HepG2 (cell line): ENCODE measurements around the gene TOM1L1. TPM values are rescaled to one million over a fixed set of nuclear protein-coding genes. Genes with fewer than 3 reads are reported as not detected.

Source experiments
- ATAC-seq: fragments of 200-7000 bp; cut with Tn5 transposase; 3 replicates; pipeline ENCODE4 v1.9.1; 2020; ENCODE audit warnings: mild to moderate bottlenecking, moderate library complexity
- BruUV-seq: library from RNA; stranded (reverse); fragments of 400-500 nt; replicated peaks from 2 replicates; lab custom pipeline; 2021; lab: Mats Ljungman, UMichigan
- CTCF ChIA-PET: fragments of 300-600 bp; formaldehyde crosslinking; extraction: SDS; loops from one replicate; lab custom pipeline; 2021; ENCODE audit warnings: low total read pairs, inconsistent platforms, low intra/inter-chr PET ratio; lab: Yijun Ruan, JAX
- POLR2A ChIA-PET: fragments of 350-600 bp; sonication (Branson Sonifier 250); formaldehyde crosslinking; loops from one replicate; lab custom pipeline; 2020; ENCODE audit warnings: antibody characterized with exemption, inconsistent platforms; lab: Yijun Ruan, JAX
- DNase-seq: peaks from one replicate; pipeline ENCODE4 v3.0.0-alpha.2; 2015; ENCODE audit warnings: low spot score
- FAIRE-seq: peaks from 3 replicates; lab custom pipeline; 2011; peaks lifted over from hg19 to GRCh38; lab: Jason Lieb, UNC
- H2AFZ ChIP-seq: one replicate; pipeline ENCODE4 v1.6.1; 2011; ENCODE audit warnings: low read length, inconsistent platforms
- H3K27ac ChIP-seq: fragments of 300-600 bp; 3 replicates; pipeline ENCODE4 v1.8.0; 2011; ENCODE audit warnings: mixed run types, mild to moderate bottlenecking, mixed read lengths, low read length, inconsistent platforms; ENCODE audit not compliant: insufficient read depth; ENCODE audit errors: extremely low read length
- H3K27me3 ChIP-seq, 2 experiments: fragments of 200-600 bp in 1 of 2; 2 replicates in 1 of 2; 3 replicates in 1 of 2; pipeline versions ENCODE4 v1.6.0 to v1.8.0; 2011; ENCODE audit warnings: low read length in 2 of 2, mild to moderate bottlenecking in 2 of 2, moderate library complexity in 2 of 2, inconsistent platforms in 1 of 2; ENCODE audit not compliant: insufficient read depth in 2 of 2, control insufficient read depth in 1 of 2
- H3K36me3 ChIP-seq, 2 experiments: fragments of 200-600 bp in 1 of 2; replicated peaks in 1 of 2; 2 replicates in 1 of 2; 3 replicates in 1 of 2; pipeline versions ENCODE4 v1.5.1 to v1.8.0; 2011; ENCODE audit warnings: low read length in 2 of 2, inconsistent platforms in 1 of 2; ENCODE audit not compliant: insufficient read depth in 2 of 2, control insufficient read depth in 1 of 2
- H3K4me1 ChIP-seq: 2 replicates; pipeline ENCODE4 v1.5.1; 2012; ENCODE audit warnings: low read length, inconsistent platforms; ENCODE audit not compliant: insufficient read depth
- H3K4me2 ChIP-seq: 2 replicates; pipeline ENCODE4 v1.6.0; 2011; ENCODE audit warnings: low read depth, low read length, inconsistent platforms
- H3K4me3 ChIP-seq, 3 experiments: fragments of 200-600 bp in 1 of 3; sonication (generic), shearing (Covaris generic) in 1 of 3; replicated peaks in 1 of 3; 2 replicates each; pipeline ENCODE4 v1.5.1; 2011 to 2016; ENCODE audit warnings: low read length in 3 of 3, inconsistent platforms in 2 of 3, low read depth in 2 of 3, mild to moderate bottlenecking in 2 of 3, control low read depth in 1 of 3, mixed read lengths in 1 of 3; ENCODE audit not compliant: insufficient read depth in 1 of 3
- H3K79me2 ChIP-seq: one replicate; pipeline ENCODE4 v1.6.1; 2011; ENCODE audit warnings: low read length, inconsistent platforms; ENCODE audit not compliant: insufficient read depth
- H3K9ac ChIP-seq: 2 replicates; pipeline ENCODE4 v1.6.0; 2011; ENCODE audit warnings: mild to moderate bottlenecking, low read depth, low read length, inconsistent platforms; ENCODE audit not compliant: insufficient read depth
- H3K9me3 ChIP-seq: 2 replicates; pipeline ENCODE4 v1.5.1; 2012; ENCODE audit warnings: mild to moderate bottlenecking, low read length
- H4K20me1 ChIP-seq: 2 replicates; pipeline ENCODE4 v1.6.0; 2011; ENCODE audit warnings: inconsistent platforms, mild to moderate bottlenecking, low read length, moderate library complexity; ENCODE audit not compliant: insufficient read depth
- HDAC2 ChIP-seq: sonication (generic); formaldehyde crosslinking; IDR thresholded peaks from 2 replicates; pipeline ENCODE4 v1.4.0; 2020; ENCODE audit warnings: missing genetic modification reagents
- HNF4A ChIP-seq: sonication (generic); formaldehyde crosslinking; IDR thresholded peaks from 2 replicates; pipeline ENCODE4 v1.4.0; 2020; ENCODE audit warnings: missing genetic modification reagents
- HNF4G ChIP-seq, 2 experiments: sonication (generic) in 1 of 2; formaldehyde crosslinking in 1 of 2; IDR thresholded peaks; 2 replicates each; pipeline versions ENCODE4 v1.4.0 to v1.6.1; 2011 to 2020; ENCODE audit warnings: borderline replicate concordance in 2 of 2, low read depth in 2 of 2, mild to moderate bottlenecking in 2 of 2, low read length in 1 of 2, missing genetic modification reagents in 1 of 2, moderate library complexity in 1 of 2
- SNRNP70 ChIP-seq: fragments of 200-400 bp; formaldehyde crosslinking; IDR thresholded peaks from 2 replicates; pipeline ENCODE4 v1.6.1; 2017; ENCODE audit warnings: mild to moderate bottlenecking, low read depth, low read length, moderate library complexity
- ZNF549 ChIP-seq: sonication (generic); formaldehyde crosslinking; IDR thresholded peaks from 2 replicates; pipeline ENCODE4 v1.5.0; 2020; ENCODE audit warnings: missing genetic modification reagents
- ZSCAN22 ChIP-seq: sonication (generic); formaldehyde crosslinking; IDR thresholded peaks from 2 replicates; pipeline ENCODE4 v1.4.0; 2020; ENCODE audit warnings: mild to moderate bottlenecking, missing genetic modification reagents
- WGBS: methylation state at CpG from one replicate; pipeline ENCODE4 v1.1.6; 2017; ENCODE audit warnings: low lambda C conversion rate; 5-methylcytosine and 5-hydroxymethylcytosine counted together
- in situ Hi-C: cut with HindIII; loops from 2 replicates; pipeline ENCODE4 v1.10.0; 2017; ENCODE audit warnings: low pct_unique_long_range_greater_than_20kb; ENCODE audit not compliant: extremely low pct_ligation_motif_present
- intact Hi-C: fragments of 100-400 bp; cut with micrococcal nuclease; formaldehyde crosslinking; loops from one replicate; pipeline ENCODE4 v1.10.0; 2022; ENCODE audit not compliant: unreplicated experiment
- polyA plus RNA-seq, 8 experiments: library from polyadenylated mRNA; depleted of rRNA in 3 of 8; stranded (reverse) in 7 of 8; unstranded in 1 of 8; fragments of >200 nt; fragmentation: Illumina TruSeq in 4 of 8; extraction: Trizol in 4 of 8; gene quantifications; 2 replicates each; pipeline versions ENCODE4 v1.2.1 to v1.2.3, GENCODE V29; 2011 to 2016; ENCODE audit warnings: low read depth in 4 of 8, missing spikeins in 1 of 8, mixed read lengths in 1 of 8; ENCODE audit not compliant: insufficient read depth in 1 of 8
- total RNA-seq, 5 experiments: library from RNA; depleted of rRNA; stranded (reverse); fragments of >200 nt; fragmentation: Illumina TruSeq; extraction: Trizol; gene quantifications; 2 replicates each; pipeline ENCODE4 v1.2.3, GENCODE V29; 2016; ENCODE audit warnings: low read depth in 1 of 5
- TF ChIP-seq, protein P1 (sequence below): sonication (generic); formaldehyde crosslinking; IDR thresholded peaks from 2 replicates; pipeline ENCODE4 v1.4.0; 2020; ENCODE audit warnings: missing genetic modification reagents
- TF ChIP-seq, protein P2 (sequence below): sonication (generic); formaldehyde crosslinking; IDR thresholded peaks from 2 replicates; pipeline ENCODE4 v1.4.0; 2020; ENCODE audit warnings: missing genetic modification reagents; ENCODE audit errors: not compliant biosample characterization
- TF ChIP-seq, protein P3 (sequence below): sonication (generic); formaldehyde crosslinking; IDR thresholded peaks from 2 replicates; pipeline ENCODE4 v1.5.0; 2020; ENCODE audit warnings: missing genetic modification reagents
- TF ChIP-seq, protein P4 (sequence below): sonication (generic); formaldehyde crosslinking; IDR thresholded peaks from 2 replicates; pipeline ENCODE4 v1.8.0; 2023; ENCODE audit warnings: mild to moderate bottlenecking, missing genetic modification reagents

Gene TOM1L1
- total and polyA plus RNA-seq, 2 of the 13 experiments (the other 11 are each of a cell fraction or from before 2014, with no cell fraction given), result 45.3 to 51.3 TPM

DNA sequence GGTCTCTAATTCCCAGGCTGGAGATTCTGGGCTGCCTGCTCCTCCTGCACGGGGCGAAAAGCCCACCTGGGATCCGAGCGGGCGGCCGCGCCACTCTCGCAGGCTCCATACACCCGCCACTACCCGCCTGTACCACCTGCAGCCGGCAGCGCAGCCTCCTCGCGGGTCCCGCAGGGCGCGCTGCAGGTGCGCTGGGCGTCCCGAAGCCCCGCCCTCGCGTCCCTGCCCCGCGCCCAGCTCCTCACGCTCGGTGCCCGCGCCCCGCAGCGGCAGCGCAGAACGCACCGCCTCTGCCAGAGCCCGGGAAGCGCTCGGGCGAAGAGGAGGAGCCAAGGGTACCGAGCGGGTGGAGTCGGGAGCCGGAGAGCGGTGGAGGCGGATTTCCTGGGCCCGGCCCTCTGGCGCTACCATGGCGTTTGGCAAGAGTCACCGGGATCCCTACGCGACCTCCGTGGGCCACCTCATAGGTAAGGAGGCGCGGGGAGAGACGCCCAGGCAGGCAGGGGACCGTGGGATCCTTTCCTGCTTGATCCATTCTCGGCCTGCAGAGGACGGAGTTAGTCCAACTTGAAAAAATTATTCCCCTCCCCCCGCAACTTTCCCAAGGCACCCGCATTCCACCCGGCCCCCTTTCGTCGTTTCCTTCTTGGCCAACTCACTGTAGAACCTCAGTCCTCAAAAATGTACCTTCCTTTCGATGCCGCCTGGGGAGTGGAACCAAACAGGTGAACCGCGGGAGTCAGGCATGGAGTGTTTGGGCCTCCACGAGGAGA lies at the start of gene TOM1L1 (continued):
- TF ChIP-seq, protein P1, sequence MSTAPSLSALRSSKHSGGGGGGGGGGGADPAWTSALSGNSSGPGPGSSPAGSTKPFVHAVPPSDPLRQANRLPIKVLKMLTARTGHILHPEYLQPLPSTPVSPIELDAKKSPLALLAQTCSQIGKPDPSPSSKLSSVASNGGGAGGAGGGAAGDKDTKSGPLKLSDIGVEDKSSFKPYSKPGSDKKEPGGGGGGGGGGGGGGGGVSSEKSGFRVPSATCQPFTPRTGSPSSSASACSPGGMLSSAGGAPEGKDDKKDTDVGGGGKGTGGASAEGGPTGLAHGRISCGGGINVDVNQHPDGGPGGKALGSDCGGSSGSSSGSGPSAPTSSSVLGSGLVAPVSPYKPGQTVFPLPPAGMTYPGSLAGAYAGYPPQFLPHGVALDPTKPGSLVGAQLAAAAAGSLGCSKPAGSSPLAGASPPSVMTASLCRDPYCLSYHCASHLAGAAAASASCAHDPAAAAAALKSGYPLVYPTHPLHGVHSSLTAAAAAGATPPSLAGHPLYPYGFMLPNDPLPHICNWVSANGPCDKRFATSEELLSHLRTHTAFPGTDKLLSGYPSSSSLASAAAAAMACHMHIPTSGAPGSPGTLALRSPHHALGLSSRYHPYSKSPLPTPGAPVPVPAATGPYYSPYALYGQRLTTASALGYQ (CRISPR knock-in tag), result no peak
- TF ChIP-seq HDAC2 (CRISPR knock-in tag), result peak; percentile 43; the same call in 1 of the 2 replicates
- TF ChIP-seq, protein P2, sequence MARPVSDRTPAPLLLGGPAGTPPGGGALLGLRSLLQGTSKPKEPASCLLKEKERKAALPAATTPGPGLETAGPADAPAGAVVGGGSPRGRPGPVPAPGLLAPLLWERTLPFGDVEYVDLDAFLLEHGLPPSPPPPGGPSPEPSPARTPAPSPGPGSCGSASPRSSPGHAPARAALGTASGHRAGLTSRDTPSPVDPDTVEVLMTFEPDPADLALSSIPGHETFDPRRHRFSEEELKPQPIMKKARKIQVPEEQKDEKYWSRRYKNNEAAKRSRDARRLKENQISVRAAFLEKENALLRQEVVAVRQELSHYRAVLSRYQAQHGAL (CRISPR knock-in tag), result no peak
- TF ChIP-seq ZSCAN22 (CRISPR knock-in tag), result no peak
- TF ChIP-seq SNRNP70, result no peak
- TF ChIP-seq, protein P3, sequence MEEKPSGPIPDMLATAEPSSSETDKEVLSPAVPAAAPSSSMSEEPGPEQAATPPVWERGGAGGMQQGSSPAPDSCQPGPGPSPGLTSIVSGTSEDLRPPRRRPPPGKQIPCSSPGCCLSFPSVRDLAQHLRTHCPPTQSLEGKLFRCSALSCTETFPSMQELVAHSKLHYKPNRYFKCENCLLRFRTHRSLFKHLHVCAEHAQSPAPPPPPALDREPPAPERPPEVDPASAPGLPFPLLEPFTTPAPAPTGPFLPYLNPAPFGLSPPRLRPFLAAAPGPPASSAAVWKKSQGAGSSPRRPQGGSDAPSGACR (CRISPR knock-in tag), result no peak; the same call in 1 of the 2 replicates

DNA sequence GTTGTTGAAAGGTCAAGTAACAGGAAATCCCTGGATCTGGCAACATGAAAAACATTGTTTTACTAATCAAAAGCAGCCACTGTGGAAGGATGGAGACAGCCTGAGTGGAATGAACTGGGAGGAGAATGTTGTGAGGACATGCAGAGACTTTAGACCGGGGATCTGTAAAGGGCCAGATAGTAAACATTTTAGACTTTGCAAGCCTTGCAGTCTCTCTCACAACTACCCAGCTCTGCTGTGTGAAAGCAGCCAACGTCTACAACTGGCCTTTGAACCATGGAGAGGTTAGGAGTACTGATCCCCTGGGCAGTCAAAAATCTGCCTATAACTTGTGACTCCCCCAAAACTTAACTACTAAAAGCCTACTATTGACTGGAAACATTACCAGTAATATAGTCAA lies 41.5 kb upstream of the TOM1L1 start:
- in situ Hi-C loops (no loop called here), intact Hi-C loops (no loop called here)
- TF ChIP-seq HNF4A (CRISPR knock-in tag) (peak; percentile 26; the same call in 1 of the 2 replicates), ZNF549 (0 out of 2 replicates have a peak, but pooled peaks have one; percentile 47), HNF4G (IDR thresholded peaks at IDR 0.05; ENCODE audit: borderline replicate concordance, low read depth, low read length) (0 out of 2 replicates have a peak, but pooled peaks have one; percentile 13), HNF4G (CRISPR knock-in tag; IDR thresholded peaks at IDR 0.05; ENCODE audit: borderline replicate concordance, low read depth) (no peak)
- TF ChIP-seq, protein P4, sequence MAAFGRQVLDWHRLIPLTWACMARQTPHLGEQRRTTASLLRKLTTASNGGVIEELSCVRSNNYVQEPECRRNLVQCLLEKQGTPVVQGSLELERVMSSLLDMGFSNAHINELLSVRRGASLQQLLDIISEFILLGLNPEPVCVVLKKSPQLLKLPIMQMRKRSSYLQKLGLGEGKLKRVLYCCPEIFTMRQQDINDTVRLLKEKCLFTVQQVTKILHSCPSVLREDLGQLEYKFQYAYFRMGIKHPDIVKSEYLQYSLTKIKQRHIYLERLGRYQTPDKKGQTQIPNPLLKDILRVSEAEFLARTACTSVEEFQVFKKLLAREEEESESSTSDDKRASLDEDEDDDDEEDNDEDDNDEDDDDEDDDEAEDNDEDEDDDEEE (CRISPR knock-in tag), result no peak
- Histone ChIP-seq H3K36me3 (no peaks in the 10 kb centered on the region), H3K4me1 (peaks cover 8% of the 10 kb centered on the region), H3K27ac (no peak overlapping the region), H3K9ac (no peak overlapping the region), H3K4me2 (no peak overlapping the region), H2AFZ (no peak overlapping the region), H3K9me3 (no peaks in the 10 kb centered on the region), H3K4me3 (no peak overlapping the region), H4K20me1 (no peaks in the 10 kb centered on the region), H3K79me2 (no peaks in the 10 kb centered on the region), H3K27me3 (no peaks in the 10 kb centered on the region)
- DNase-seq (peak; percentile 5), ATAC-seq (peak; percentile 89), FAIRE-seq (peak; percentile 54)
- BruUV-seq, result no TSS peak
- ChIA-PET CTCF (no interaction called here), POLR2A (no interaction called here)
- 8% methylated on average over 2 of the region's 2 CpGs for WGBS
